Mononuclear cell (primary cell): Measurements from ENCODE around the gene COPA. TPM values are rescaled to one million over a fixed set of nuclear protein-coding genes. Genes with fewer than 3 reads are reported as not detected.

ENCODE experiments used
- H3K27me3 ChIP-seq: 2 replicates; pipeline ENCODE4 v1.6.0; 2011; ENCODE audit warnings: low read length, control low read depth; ENCODE audit not compliant: insufficient read depth
- H3K4me1 ChIP-seq: 2 replicates; pipeline ENCODE4 v1.5.1; 2011; ENCODE audit warnings: mild to moderate bottlenecking, low read length, control low read depth; ENCODE audit not compliant: insufficient read depth
- H3K4me3 ChIP-seq: 2 replicates; pipeline ENCODE4 v1.5.1; 2011; ENCODE audit warnings: mild to moderate bottlenecking, low read length, moderate library complexity
- H3K9me3 ChIP-seq: 2 replicates; pipeline ENCODE4 v1.5.1; 2011; ENCODE audit warnings: low read depth, mild to moderate bottlenecking, control low read depth, low read length
- total RNA-seq: library from RNA; depleted of rRNA; stranded (reverse); fragments of >200 nt; gene quantifications from one replicate; pipeline ENCODE4 v1.2.3, GENCODE V29; 2012

The COPA gene
- total RNA-seq, 1 donor = 89.4 TPM

- Histone ChIP-seq H3K4me1 (no peaks in the 10 kb centered on the region), H3K4me3 (no peak overlapping the region), H3K27me3 (no peaks in the 10 kb centered on the region), H3K9me3 (no peaks in the 10 kb centered on the region)
Measured at GRCh38 chr1:160251011-160251410, 92.0 kb downstream of the COPA start.

GRCh38 chr1:160247053-160247452, 96.0 kb downstream of the COPA start:
- H3K9me3 ChIP-seq = no peaks in the 10 kb centered on the region
- H3K4me1 ChIP-seq = no peaks in the 10 kb centered on the region
- H3K4me3 ChIP-seq = no peak overlapping the region
- H3K27me3 ChIP-seq = no peaks in the 10 kb centered on the region

GRCh38 chr1:160245434-160245833, 97.6 kb downstream of the COPA start:
- Histone ChIP-seq H3K27me3 (no peaks in the 10 kb centered on the region), H3K4me1 (no peaks in the 10 kb centered on the region), H3K9me3 (no peaks in the 10 kb centered on the region), H3K4me3 (no peak overlapping the region)

- Histone ChIP-seq H3K4me3 (no peak overlapping the region), H3K27me3 (no peaks in the 10 kb centered on the region), H3K9me3 (no peaks in the 10 kb centered on the region), H3K4me1 (no peaks in the 10 kb centered on the region)
Measured at GRCh38 chr1:160244209-160244608, 98.8 kb downstream of the COPA start.

GRCh38 chr1:160243767-160244166, 99.3 kb downstream of the COPA start:
- H3K27me3 ChIP-seq = no peaks in the 10 kb centered on the region
- H3K4me1 ChIP-seq = no peaks in the 10 kb centered on the region
- no peak overlapping the region for H3K4me3 ChIP-seq
- H3K9me3 ChIP-seq = no peaks in the 10 kb centered on the region

- no peaks in the 10 kb centered on the region for H3K27me3 ChIP-seq
- no peaks in the 10 kb centered on the region for H3K4me1 ChIP-seq
- H3K9me3 ChIP-seq = no peaks in the 10 kb centered on the region
Measured at GRCh38 chr1:160239582-160240299, 103.3 kb downstream of the COPA start.

More at GRCh38 chr1:160239582-160240299, 103.3 kb downstream of the COPA start:
- no peak overlapping the region for H3K4me3 ChIP-seq

Other genes starting within 250 kb of the COPA start
- gene IGSF8, start 244.6 kb downstream of the COPA start, total RNA-seq = 12.9 TPM
- 0.10 TPM for gene ATP1A2, start 227.5 kb downstream of the COPA start, total RNA-seq
- gene ATP1A4, start 191.6 kb downstream of the COPA start, total RNA-seq = under 0.01 TPM
- not detected for gene CASQ1, start 152.7 kb downstream of the COPA start, total RNA-seq
- 40.9 TPM for gene PEA15, start 137.9 kb downstream of the COPA start, total RNA-seq
- 115 TPM for gene DCAF8, start 80.7 kb downstream of the COPA start, total RNA-seq
- 36.2 TPM for gene PEX19, start 58.1 kb downstream of the COPA start, total RNA-seq
- 54.5 TPM for gene NCSTN, start 133 bp upstream of the COPA start, total RNA-seq
- not detected for gene NHLH1, start 23.8 kb upstream of the COPA start, total RNA-seq
- gene VANGL2, start 57.3 kb upstream of the COPA start, total RNA-seq = under 0.01 TPM
- gene SLAMF6, start 180.0 kb upstream of the COPA start, total RNA-seq = 8.2 TPM
- 33.4 TPM for gene CD84, start 236.2 kb upstream of the COPA start, total RNA-seq